ENCODE data around the gene HHEX. TPM values are rescaled to one million over a fixed set of nuclear protein-coding genes. Genes with fewer than 3 reads are reported as not detected.
A peak's percentile ranks its signal among the peaks of the same experiment; 100 is the strongest.

HHEX gene
- total RNA-seq, 1 donor from 2014 or later = 62.1 TPM

- peak in 1 of 2 donors; percentile 37 for DNase-seq (ENCODE audit: low read depth in 2 of 2)
Observed at GRCh38 chr10:92692697-92693533, 3.2 kb downstream of the HHEX start.

- DNase-seq (ENCODE audit: low read depth in 2 of 2) = no peak
Observed at GRCh38 chr10:92693534-92693893, 3.8 kb downstream of the HHEX start.

GRCh38 chr10:92695679-92696605, 6.2 kb downstream of the HHEX start:
- peak in 1 of 2 donors; percentile 12 for DNase-seq (ENCODE audit: low read depth in 2 of 2)

- peak in 1 of 2 donors; percentile 16 for DNase-seq (ENCODE audit: low read depth in 2 of 2)
Observed at GRCh38 chr10:92696606-92697383, 7.0 kb downstream of the HHEX start.

- DNase-seq (ENCODE audit: low read depth in 2 of 2) = no peak
Observed at GRCh38 chr10:92697663-92698511, 8.1 kb downstream of the HHEX start.

GRCh38 chr10:92699193-92699517, 9.4 kb downstream of the HHEX start:
- DNase-seq (ENCODE audit: low read depth in 2 of 2) = peak in 1 of 2 donors; percentile 14

GRCh38 chr10:92699518-92700381, 10.0 kb downstream of the HHEX start:
- peak; percentile 40 to 63 for DNase-seq (ENCODE audit: low read depth in 2 of 2)

- DNase-seq (ENCODE audit: low read depth in 2 of 2) = no peak
Observed at GRCh38 chr10:92702301-92702916, 12.7 kb downstream of the HHEX start.

GRCh38 chr10:92712016-92712889, 22.5 kb downstream of the HHEX start:
- DNase-seq (ENCODE audit: low read depth in 2 of 2) = no peak

- no peak for DNase-seq (ENCODE audit: low read depth in 2 of 2)
Observed at GRCh38 chr10:92714152-92714845, 24.5 kb downstream of the HHEX start.

GRCh38 chr10:92714872-92715271, 25.1 kb downstream of the HHEX start:
- DNase-seq (ENCODE audit: low read depth in 2 of 2) = no peak

GRCh38 chr10:92719991-92720830, 30.5 kb downstream of the HHEX start:
- peak; percentile 15 to 28 for DNase-seq (ENCODE audit: low read depth in 2 of 2)

- no peak for DNase-seq (ENCODE audit: low read depth in 2 of 2)
Observed at GRCh38 chr10:92720831-92721165, 31.0 kb downstream of the HHEX start.

GRCh38 chr10:92722349-92722748, 32.6 kb downstream of the HHEX start:
- DNase-seq (ENCODE audit: low read depth in 2 of 2) = no peak

GRCh38 chr10:92727141-92727540, 37.4 kb downstream of the HHEX start:
- DNase-seq (ENCODE audit: low read depth in 2 of 2) = no peak

- DNase-seq (ENCODE audit: low read depth in 2 of 2) = no peak
Observed at GRCh38 chr10:92727550-92727949, 37.8 kb downstream of the HHEX start.

- DNase-seq (ENCODE audit: low read depth in 2 of 2) = no peak
Observed at GRCh38 chr10:92729886-92730285, 40.1 kb downstream of the HHEX start.
